GM21447 (cell line): Measurements from ENCODE around the gene AKR1B15.
"Not testable (repeated sequence)": the region's sequence is repeated elsewhere in the genome, so short reads cannot be mapped to it uniquely, and the experiment has no call there.

Experiments
- ATAC-seq: cut with Tn5 transposase; IDR thresholded peaks from one replicate; pipeline ENCODE4 v1.9.1; 2021; ENCODE audit not compliant: unreplicated experiment

AKR1B15 gene

GRCh38 chr7:134548877-134549276 is at the start of gene AKR1B15:
AKR1B15 (plus strand) TSS chr7:134549110; CDS start chr7:134564620, 15,510 bp downstream.
- ATAC-seq, result peak; percentile 92

- ATAC-seq, result no peak
Observed at GRCh38 chr7:134500406-134500805, 48.5 kb upstream of the AKR1B15 start.

GRCh38 chr7:134500982-134501381 is 47.9 kb upstream of the AKR1B15 start:
- ATAC-seq, result no peak

- no peak for ATAC-seq
Observed at GRCh38 chr7:134502463-134503371, 46.2 kb upstream of the AKR1B15 start.

- ATAC-seq, result no peak
Observed at GRCh38 chr7:134504660-134505164, 44.2 kb upstream of the AKR1B15 start.

GRCh38 chr7:134505856-134506255 is 43.1 kb upstream of the AKR1B15 start:
- ATAC-seq, result no peak

- ATAC-seq, result no peak
Observed at GRCh38 chr7:134509010-134509409, 39.9 kb upstream of the AKR1B15 start.

- ATAC-seq, result no peak
Observed at GRCh38 chr7:134510646-134511045, 38.3 kb upstream of the AKR1B15 start.

- ATAC-seq, result no peak
Observed at GRCh38 chr7:134512271-134512670, 36.6 kb upstream of the AKR1B15 start.

GRCh38 chr7:134513169-134513752 is 35.6 kb upstream of the AKR1B15 start:
- peak; percentile 62 for ATAC-seq

GRCh38 chr7:134514106-134514505 is 34.8 kb upstream of the AKR1B15 start:
- ATAC-seq, result no peak

- peak; percentile 58 for ATAC-seq
Observed at GRCh38 chr7:134514663-134515062, 34.2 kb upstream of the AKR1B15 start.

- no peak for ATAC-seq
Observed at GRCh38 chr7:134515569-134516468, 33.1 kb upstream of the AKR1B15 start.

- no peak for ATAC-seq
Observed at GRCh38 chr7:134520130-134520529, 28.8 kb upstream of the AKR1B15 start.

GRCh38 chr7:134522601-134523000 is 26.3 kb upstream of the AKR1B15 start:
- ATAC-seq, result no peak

- ATAC-seq, result not testable (repeated sequence)
Observed at GRCh38 chr7:134525449-134525848, 23.5 kb upstream of the AKR1B15 start.

- not testable (repeated sequence) for ATAC-seq
Observed at GRCh38 chr7:134526552-134527248, 22.2 kb upstream of the AKR1B15 start.

GRCh38 chr7:134527979-134528371 is 20.9 kb upstream of the AKR1B15 start:
- ATAC-seq, result no peak

GRCh38 chr7:134528749-134529148 is 20.2 kb upstream of the AKR1B15 start:
- no peak for ATAC-seq

GRCh38 chr7:134530460-134530859 is 18.4 kb upstream of the AKR1B15 start:
- no peak for ATAC-seq
